Measurements from ENCODE around the gene TEX10.

The TEX10 gene

DNA sequence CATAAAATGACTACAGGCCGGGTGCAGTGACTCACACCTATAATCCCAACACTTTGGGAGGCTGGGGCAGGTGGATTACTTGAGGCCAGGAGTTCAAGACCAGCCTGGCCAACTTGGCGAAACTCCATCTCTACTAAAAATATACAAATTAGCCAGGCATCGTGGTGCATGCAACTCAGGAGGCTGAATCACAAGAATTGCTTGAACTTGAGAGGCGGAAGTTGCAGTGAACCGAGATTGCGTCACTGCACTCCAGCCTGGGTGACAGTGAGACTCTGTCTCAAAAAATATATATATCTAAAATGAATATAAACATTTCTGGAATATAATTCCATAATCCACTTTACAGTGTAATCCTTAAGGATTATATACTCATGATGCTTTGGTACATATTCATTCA lies 66.5 kb downstream of the TEX10 start:
- H3K4me1 ChIP-seq (ENCODE audit: control insufficient read depth, insufficient read depth, low read length), result no peaks in the 10 kb centered on the region
- CTCF ChIA-PET, result no interaction called here
- TF ChIP-seq ZBTB8A (tag by site-specific recombination; IDR thresholded peaks at IDR 0.05) (no peak), ZNF548 (tag by site-specific recombination; IDR thresholded peaks at IDR 0.05) (no peak)
- peaks cover 13 to 70% of the 10 kb centered on the region in 2 experiments for H3K36me3 ChIP-seq (ENCODE audit: control insufficient read depth in 2 of 2, insufficient read depth in 1 of 2, low read length in 2 of 2)
- H3K4me3 ChIP-seq (ENCODE audit: low read depth, low read length), result no peak overlapping the region
- H3K27ac ChIP-seq (ENCODE audit: extremely low read depth, low read depth, low read length), result no peak overlapping the region
- POLR2A ChIA-PET, result no interaction called here
- H3K9me3 ChIP-seq (ENCODE audit: control insufficient read depth, insufficient read depth, low read depth, low read length), result no peaks in the 10 kb centered on the region

DNA sequence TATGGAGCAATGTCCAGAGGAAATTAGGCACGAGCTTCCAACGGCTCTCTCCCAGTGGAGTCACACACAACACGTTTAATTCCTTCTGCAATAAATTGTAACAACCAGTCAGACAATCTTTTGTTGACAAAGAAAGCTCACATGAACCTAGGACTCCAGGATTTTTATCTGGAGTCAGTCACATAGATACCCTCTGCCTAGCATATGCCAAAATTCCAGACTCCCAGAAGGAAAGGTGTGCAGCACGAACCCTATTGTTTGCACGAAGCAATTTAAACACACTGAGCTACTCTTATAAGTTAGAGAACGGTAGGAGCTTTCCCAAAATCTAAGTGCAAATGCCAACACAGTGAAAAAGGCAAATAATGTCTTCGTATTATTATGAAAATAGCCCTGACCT lies 67.1 kb downstream of the TEX10 start:
- no peak for TF ChIP-seq ZNF274 (IDR thresholded peaks at IDR 0.05; ENCODE audit: low read length)
- no peak for TF ChIP-seq ZNF274 (tag by site-specific recombination; IDR thresholded peaks at IDR 0.05; ENCODE audit: borderline replicate concordance)
- TF ChIP-seq ZNF155 (tag by site-specific recombination; IDR thresholded peaks at IDR 0.05), result no peak
- TF ChIP-seq HOXD13 (CRISPR knock-in tag; IDR thresholded peaks at IDR 0.05; ENCODE audit: borderline replicate concordance), result no peak
- TF ChIP-seq ZBTB20 (tag by site-specific recombination; IDR thresholded peaks at IDR 0.05), result no peak
- no peak for TF ChIP-seq ZFP3 (tag by site-specific recombination; IDR thresholded peaks at IDR 0.05; ENCODE audit: low read depth)
- TF ChIP-seq ZNF133 (tag by site-specific recombination; IDR thresholded peaks at IDR 0.05), result no peak
- TF ChIP-seq, protein P1, sequence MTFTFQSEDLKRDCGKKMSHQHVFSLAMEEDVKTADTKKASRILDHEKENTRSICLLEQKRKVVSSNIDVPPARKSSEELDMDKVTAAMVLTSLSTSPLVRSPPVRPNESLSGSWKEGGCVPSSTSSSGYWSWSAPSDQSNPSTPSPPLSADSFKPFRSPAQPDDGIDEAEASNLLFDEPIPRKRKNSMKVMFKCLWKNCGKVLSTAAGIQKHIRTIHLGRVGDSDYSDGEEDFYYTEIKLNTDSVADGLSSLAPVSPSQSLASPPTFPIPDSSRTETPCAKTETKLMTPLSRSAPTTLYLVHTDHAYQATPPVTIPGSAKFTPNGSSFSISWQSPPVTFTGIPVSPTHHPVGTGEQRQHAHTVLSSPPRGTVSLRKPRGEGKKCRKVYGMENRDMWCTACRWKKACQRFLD (tag by site-specific recombination; IDR thresholded peaks at IDR 0.05), result no peak
- TF ChIP-seq SP2 (tag by site-specific recombination; IDR thresholded peaks at IDR 0.05), result no peak
- TF ChIP-seq, protein P2, sequence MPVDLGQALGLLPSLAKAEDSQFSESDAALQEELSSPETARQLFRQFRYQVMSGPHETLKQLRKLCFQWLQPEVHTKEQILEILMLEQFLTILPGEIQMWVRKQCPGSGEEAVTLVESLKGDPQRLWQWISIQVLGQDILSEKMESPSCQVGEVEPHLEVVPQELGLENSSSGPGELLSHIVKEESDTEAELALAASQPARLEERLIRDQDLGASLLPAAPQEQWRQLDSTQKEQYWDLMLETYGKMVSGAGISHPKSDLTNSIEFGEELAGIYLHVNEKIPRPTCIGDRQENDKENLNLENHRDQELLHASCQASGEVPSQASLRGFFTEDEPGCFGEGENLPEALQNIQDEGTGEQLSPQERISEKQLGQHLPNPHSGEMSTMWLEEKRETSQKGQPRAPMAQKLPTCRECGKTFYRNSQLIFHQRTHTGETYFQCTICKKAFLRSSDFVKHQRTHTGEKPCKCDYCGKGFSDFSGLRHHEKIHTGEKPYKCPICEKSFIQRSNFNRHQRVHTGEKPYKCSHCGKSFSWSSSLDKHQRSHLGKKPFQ (tag by site-specific recombination; IDR thresholded peaks at IDR 0.05), result no peak
- no peak for TF ChIP-seq ZNF677 (tag by site-specific recombination; IDR thresholded peaks at IDR 0.05)
- Histone ChIP-seq H3K27ac (ENCODE audit: extremely low read depth, low read depth, low read length) (no peak overlapping the region), H3K36me3 (ENCODE audit: control insufficient read depth in 2 of 2, insufficient read depth in 1 of 2, low read length in 2 of 2) (peaks cover 8 to 64% of the 10 kb centered on the region in 2 experiments), H3K9me3 (ENCODE audit: control insufficient read depth, insufficient read depth, low read depth, low read length) (no peaks in the 10 kb centered on the region), H3K4me3 (ENCODE audit: low read depth, low read length) (no peak overlapping the region), H3K4me1 (ENCODE audit: control insufficient read depth, insufficient read depth, low read length) (no peaks in the 10 kb centered on the region)
- CTCF ChIA-PET, result no interaction called here
- POLR2A ChIA-PET, result no interaction called here

DNA sequence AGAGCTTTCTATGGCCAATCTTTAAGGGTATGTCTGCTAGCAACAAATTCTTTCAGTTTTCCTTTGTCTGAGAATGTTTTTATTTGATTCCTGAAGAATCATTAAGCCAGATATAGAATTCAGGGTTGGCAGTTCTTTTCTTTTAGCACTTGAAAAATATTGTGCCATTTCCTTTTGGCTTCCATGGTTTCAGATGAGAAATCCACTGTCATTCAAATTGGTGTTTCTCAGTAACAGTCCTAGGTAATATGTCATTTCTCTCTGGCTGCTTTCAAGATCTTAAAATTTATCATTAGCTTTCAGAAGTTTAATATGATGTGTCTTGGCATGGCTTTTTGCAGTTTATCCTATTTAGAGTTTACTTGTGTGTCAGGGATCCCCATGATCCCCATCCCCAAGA lies 67.7 kb downstream of the TEX10 start:
- POLR2A ChIA-PET, result no interaction called here
- TF ChIP-seq, protein P3, sequence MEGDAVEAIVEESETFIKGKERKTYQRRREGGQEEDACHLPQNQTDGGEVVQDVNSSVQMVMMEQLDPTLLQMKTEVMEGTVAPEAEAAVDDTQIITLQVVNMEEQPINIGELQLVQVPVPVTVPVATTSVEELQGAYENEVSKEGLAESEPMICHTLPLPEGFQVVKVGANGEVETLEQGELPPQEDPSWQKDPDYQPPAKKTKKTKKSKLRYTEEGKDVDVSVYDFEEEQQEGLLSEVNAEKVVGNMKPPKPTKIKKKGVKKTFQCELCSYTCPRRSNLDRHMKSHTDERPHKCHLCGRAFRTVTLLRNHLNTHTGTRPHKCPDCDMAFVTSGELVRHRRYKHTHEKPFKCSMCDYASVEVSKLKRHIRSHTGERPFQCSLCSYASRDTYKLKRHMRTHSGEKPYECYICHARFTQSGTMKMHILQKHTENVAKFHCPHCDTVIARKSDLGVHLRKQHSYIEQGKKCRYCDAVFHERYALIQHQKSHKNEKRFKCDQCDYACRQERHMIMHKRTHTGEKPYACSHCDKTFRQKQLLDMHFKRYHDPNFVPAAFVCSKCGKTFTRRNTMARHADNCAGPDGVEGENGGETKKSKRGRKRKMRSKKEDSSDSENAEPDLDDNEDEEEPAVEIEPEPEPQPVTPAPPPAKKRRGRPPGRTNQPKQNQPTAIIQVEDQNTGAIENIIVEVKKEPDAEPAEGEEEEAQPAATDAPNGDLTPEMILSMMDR (tag by site-specific recombination; IDR thresholded peaks at IDR 0.05), result no peak
- TF ChIP-seq ZNF514 (tag by site-specific recombination; IDR thresholded peaks at IDR 0.05) (no peak), SETDB1 (IDR thresholded peaks at IDR 0.05; ENCODE audit: insufficient read length, low read length) (peak; percentile 36), ZNF549 (tag by site-specific recombination; IDR thresholded peaks at IDR 0.05) (0 out of 2 replicates have a peak, but pooled peaks have one; percentile 18)
- TF ChIP-seq, protein P4, sequence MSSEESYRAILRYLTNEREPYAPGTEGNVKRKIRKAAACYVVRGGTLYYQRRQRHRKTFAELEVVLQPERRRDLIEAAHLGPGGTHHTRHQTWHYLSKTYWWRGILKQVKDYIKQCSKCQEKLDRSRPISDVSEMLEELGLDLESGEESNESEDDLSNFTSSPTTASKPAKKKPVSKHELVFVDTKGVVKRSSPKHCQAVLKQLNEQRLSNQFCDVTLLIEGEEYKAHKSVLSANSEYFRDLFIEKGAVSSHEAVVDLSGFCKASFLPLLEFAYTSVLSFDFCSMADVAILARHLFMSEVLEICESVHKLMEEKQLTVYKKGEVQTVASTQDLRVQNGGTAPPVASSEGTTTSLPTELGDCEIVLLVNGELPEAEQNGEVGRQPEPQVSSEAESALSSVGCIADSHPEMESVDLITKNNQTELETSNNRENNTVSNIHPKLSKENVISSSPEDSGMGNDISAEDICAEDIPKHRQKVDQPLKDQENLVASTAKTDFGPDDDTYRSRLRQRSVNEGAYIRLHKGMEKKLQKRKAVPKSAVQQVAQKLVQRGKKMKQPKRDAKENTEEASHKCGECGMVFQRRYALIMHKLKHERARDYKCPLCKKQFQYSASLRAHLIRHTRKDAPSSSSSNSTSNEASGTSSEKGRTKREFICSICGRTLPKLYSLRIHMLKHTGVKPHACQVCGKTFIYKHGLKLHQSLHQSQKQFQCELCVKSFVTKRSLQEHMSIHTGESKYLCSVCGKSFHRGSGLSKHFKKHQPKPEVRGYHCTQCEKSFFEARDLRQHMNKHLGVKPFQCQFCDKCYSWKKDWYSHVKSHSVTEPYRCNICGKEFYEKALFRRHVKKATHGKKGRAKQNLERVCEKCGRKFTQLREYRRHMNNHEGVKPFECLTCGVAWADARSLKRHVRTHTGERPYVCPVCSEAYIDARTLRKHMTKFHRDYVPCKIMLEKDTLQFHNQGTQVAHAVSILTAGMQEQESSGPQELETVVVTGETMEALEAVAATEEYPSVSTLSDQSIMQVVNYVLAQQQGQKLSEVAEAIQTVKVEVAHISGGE (tag by site-specific recombination; conservative IDR thresholded peaks at IDR 0.05; ENCODE audit: low read depth), result no peak
- no peaks in the 10 kb centered on the region for H3K4me1 ChIP-seq (ENCODE audit: control insufficient read depth, insufficient read depth, low read length)
- peaks cover 4 to 61% of the 10 kb centered on the region in 2 experiments for H3K36me3 ChIP-seq (ENCODE audit: control insufficient read depth in 2 of 2, insufficient read depth in 1 of 2, low read length in 2 of 2)
- CTCF ChIA-PET, result interaction anchor here (0.7 kb wide), 1 partner anchor 1047 kb away, joined by 3 read pairs; no protein-coding TSS in a partner anchor
- no peak overlapping the region for H3K4me3 ChIP-seq (ENCODE audit: low read depth, low read length)
- no peaks in the 10 kb centered on the region for H3K9me3 ChIP-seq (ENCODE audit: control insufficient read depth, insufficient read depth, low read depth, low read length)
- H3K27ac ChIP-seq (ENCODE audit: extremely low read depth, low read depth, low read length), result no peak overlapping the region
